NCI-H1092 treated with DMSO at 0.1 percent for 48 hours (cell line): ENCODE measurements around the gene CFAP251.
"Not testable (repeated sequence)": the region's sequence is repeated elsewhere in the genome, so short reads cannot be mapped to it uniquely, and the experiment has no call there.

Experiments used
- DNase-seq: peaks from one replicate; lab custom pipeline; 2025; lab: John Stamatoyannopoulos, UW

CFAP251 gene

GRCh38 chr12:122029620-122030423 is 111.4 kb downstream of the CFAP251 start:
- DNase-seq: no peak

GRCh38 chr12:122030424-122031035 is 112.1 kb downstream of the CFAP251 start:
- no peak for DNase-seq

GRCh38 chr12:122031342-122032216 is 113.2 kb downstream of the CFAP251 start:
- DNase-seq: no peak

- no peak for DNase-seq
Measured at GRCh38 chr12:122032580-122032979, 114.2 kb downstream of the CFAP251 start.

GRCh38 chr12:122035292-122035691 is 116.9 kb downstream of the CFAP251 start:
- DNase-seq: no peak

- no peak for DNase-seq
Measured at GRCh38 chr12:122036153-122036552, 117.8 kb downstream of the CFAP251 start.

- DNase-seq: no peak
Measured at GRCh38 chr12:122040579-122041386, 122.4 kb downstream of the CFAP251 start.

GRCh38 chr12:122041458-122041857 is 123.1 kb downstream of the CFAP251 start:
- DNase-seq: not testable (repeated sequence)

- no peak for DNase-seq
Measured at GRCh38 chr12:122042910-122043309, 124.5 kb downstream of the CFAP251 start.

- DNase-seq: no peak
Measured at GRCh38 chr12:122043476-122043875, 125.1 kb downstream of the CFAP251 start.

GRCh38 chr12:122045262-122045661 is 126.9 kb downstream of the CFAP251 start:
- DNase-seq: no peak

GRCh38 chr12:122046145-122046544 is 127.8 kb downstream of the CFAP251 start:
- no peak for DNase-seq

GRCh38 chr12:122048151-122048550 is 129.8 kb downstream of the CFAP251 start:
- no peak for DNase-seq

GRCh38 chr12:122049827-122050226 is 131.4 kb downstream of the CFAP251 start:
- no peak for DNase-seq

- no peak for DNase-seq
Measured at GRCh38 chr12:122050706-122051105, 132.3 kb downstream of the CFAP251 start.

GRCh38 chr12:122051231-122051876 is 133.0 kb downstream of the CFAP251 start:
- no peak for DNase-seq

- no peak for DNase-seq
Measured at GRCh38 chr12:122052285-122052684, 133.9 kb downstream of the CFAP251 start.
